Activated T-helper 2 cell treated with anti-CD3 and anti-CD28 coated beads, Interferon-gamma antibody, Interleukin-2, Interleukin-4, amounts not matched to agents 10 μg/mL and 5 μg/mL and 100 μg/mL, durations not matched to agents 14 hours and 24 hours and 36 hours (primary cell): ENCODE results near the gene CACNA1D. TPM values are rescaled to one million over a fixed set of nuclear protein-coding genes. Genes with fewer than 3 reads are reported as not detected.
"Not testable (repeated sequence)": the region's sequence is repeated elsewhere in the genome, so short reads cannot be mapped to it uniquely, and the experiment has no call there.

ENCODE experiments used
- DNase-seq: peaks from one replicate; pipeline ENCODE4 v3.0.0; 2021; ENCODE audit warnings: low spot score
- H3K27ac Mint-ChIP-seq: one replicate; pipeline ENCODE4 v1.8.0; 2021; ENCODE audit warnings: mixed read lengths
- H3K27me3 Mint-ChIP-seq: one replicate; pipeline ENCODE4 v1.8.0; 2021; ENCODE audit warnings: low read depth, mixed read lengths
- H3K36me3 Mint-ChIP-seq: one replicate; pipeline ENCODE4 v1.8.0; 2021; ENCODE audit warnings: low read depth, mixed read lengths
- H3K4me1 Mint-ChIP-seq: one replicate; pipeline ENCODE4 v1.8.0; 2021; ENCODE audit warnings: low read depth, mixed read lengths
- H3K4me3 Mint-ChIP-seq: one replicate; pipeline ENCODE4 v1.8.0; 2021; ENCODE audit warnings: low read depth, mild to moderate bottlenecking, moderate library complexity, mixed read lengths
- H3K9me3 Mint-ChIP-seq: one replicate; pipeline ENCODE4 v1.8.0; 2021; ENCODE audit warnings: mixed read lengths
- intact Hi-C: fragments of 100-400 bp; cut with micrococcal nuclease; formaldehyde crosslinking; loops from one replicate; pipeline ENCODE4 v1.15.1; 2023
- total RNA-seq: library from RNA; stranded (reverse); gene quantifications from 2 replicates; pipeline ENCODE4 v1.2.3, GENCODE V29; 2022

CACNA1D gene
- 7.7 and 9.3 TPM in 2 replicates for total RNA-seq

DNA sequence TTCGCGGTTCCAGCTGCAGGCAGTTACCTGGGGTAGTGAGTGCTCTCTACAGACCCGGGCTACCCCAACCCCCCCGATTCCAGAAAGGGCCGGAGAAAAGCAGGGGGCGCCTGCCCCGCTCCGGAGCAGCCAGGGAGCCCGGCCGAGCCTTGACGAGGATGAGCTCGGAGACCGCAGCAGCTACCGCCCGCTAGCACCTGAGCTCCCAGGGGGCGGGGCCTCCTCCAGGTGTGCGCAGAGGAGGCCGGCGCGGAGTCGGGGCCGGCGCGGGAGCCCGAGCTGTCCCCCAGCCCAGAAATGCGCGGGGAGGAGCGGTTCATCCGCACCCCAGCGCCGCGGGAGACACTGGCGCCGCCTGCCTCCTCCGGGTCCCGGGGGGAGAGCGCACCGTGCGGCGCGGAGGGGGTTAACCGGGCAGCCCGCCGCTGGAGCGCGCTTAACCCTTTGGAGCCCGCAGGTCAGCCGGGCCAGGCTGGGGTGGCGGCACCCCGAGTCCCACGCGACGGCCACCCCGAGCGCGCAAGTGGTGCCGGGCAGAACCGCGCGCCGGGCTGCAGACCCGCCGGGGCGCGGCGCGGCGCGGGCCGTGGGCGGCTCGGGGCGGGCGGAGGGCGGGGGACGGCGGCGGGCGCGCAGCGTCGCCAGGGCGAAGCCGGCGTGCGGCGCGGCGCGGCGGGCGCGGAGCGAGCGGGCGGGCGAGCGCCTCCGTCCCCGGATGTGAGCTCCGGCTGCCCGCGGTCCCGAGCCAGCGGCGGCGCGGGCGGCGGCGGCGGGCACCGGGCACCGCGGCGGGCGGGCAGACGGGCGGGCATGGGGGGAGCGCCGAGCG lies at the start of gene CACNA1D:
TSS of gene CACNA1D (plus strand) at position 649 of the 829 bp plus-strand sequence. CDS start 556 bp downstream, outside the sequence.
- intact Hi-C loops = no loop called here
- Mint-ChIP-seq H3K4me1 (no peaks in the 10 kb centered on the region), H3K9me3 (no peaks in the 10 kb centered on the region), H3K27me3 (peaks cover 66% of the 10 kb centered on the region), H3K27ac (no peak within 1 kb of the TSS), H3K36me3 (no peaks in the 10 kb centered on the region), H3K4me3 (peak within 1 kb of the TSS; percentile 38)
- DNase-seq = no peak

DNA sequence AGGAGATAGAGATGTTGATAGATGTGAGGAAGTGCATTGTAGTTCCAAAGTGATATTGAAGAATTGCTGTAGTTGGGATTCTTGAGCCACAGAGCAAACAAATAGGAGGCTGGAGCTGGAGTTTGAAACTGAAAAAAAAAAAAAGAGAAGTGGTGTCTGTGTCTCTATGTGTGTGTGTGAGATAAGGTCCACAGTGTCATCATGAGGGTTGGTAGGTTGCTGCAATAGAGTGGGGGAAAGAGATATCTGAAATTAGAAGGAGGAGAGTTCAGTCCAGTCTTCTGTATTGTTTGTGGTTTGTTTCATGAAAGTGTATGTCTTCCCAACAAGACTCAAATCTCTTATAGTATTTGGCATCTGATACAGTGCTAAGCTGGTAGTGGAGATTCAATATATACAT lies 37.3 kb upstream of the CACNA1D start:
- no peak overlapping the region for H3K4me3 Mint-ChIP-seq
- no peaks in the 10 kb centered on the region for H3K9me3 Mint-ChIP-seq
- DNase-seq = no peak
- intact Hi-C loops = no loop called here
- H3K27me3 Mint-ChIP-seq = peaks cover 10% of the 10 kb centered on the region
- no peaks in the 10 kb centered on the region for H3K36me3 Mint-ChIP-seq
- H3K4me1 Mint-ChIP-seq = no peaks in the 10 kb centered on the region
- H3K27ac Mint-ChIP-seq = no peak overlapping the region

DNA sequence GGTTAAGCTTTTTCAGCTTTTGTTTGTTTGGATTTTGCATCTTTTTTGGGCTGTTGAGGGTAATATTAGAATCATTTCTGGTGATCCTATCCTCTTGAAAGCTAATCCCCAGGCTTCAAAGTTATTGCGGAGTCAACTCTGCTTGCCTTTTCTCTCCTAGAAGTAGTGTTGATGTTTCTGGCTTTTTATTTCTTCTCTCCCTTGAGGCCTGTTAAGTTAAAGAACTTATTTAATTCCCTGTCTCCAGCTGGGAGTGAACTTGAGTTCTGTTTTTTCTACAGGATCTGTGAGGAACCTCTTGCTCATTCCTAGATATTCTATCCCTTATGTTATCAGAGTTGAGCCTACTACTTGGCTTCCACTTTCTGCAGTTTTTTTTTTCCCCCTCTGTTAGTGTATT lies 34.1 kb upstream of the CACNA1D start:
- no peaks in the 10 kb centered on the region for H3K9me3 Mint-ChIP-seq
- no peaks in the 10 kb centered on the region for H3K36me3 Mint-ChIP-seq
- intact Hi-C loops = no loop called here
- H3K4me3 Mint-ChIP-seq = no peak overlapping the region
- H3K27ac Mint-ChIP-seq = no peak overlapping the region
- H3K4me1 Mint-ChIP-seq = no peaks in the 10 kb centered on the region
- DNase-seq = no peak
- H3K27me3 Mint-ChIP-seq = peaks cover 16% of the 10 kb centered on the region

DNA sequence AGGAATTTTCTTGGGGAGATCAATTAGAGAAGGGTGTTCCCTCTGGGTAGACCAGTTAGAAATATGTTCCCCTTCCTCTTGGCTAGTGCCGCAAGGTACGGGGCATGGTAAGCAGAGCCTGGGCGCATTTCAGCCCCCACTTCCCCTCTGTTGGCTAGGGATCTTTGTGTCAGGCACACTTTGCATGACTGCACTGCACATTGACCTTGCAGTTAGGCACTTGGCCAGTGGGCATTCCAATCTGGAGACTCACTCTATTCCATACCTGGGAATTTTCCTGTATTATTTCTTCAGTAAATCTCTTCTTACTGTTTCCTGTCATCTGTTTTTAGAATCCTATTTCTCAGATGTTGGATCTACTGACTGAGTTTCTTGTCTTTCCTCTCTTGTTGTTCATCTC lies 30.0 kb upstream of the CACNA1D start:
- H3K4me3 Mint-ChIP-seq = no peak overlapping the region
- intact Hi-C loops = no loop called here
- no peaks in the 10 kb centered on the region for H3K9me3 Mint-ChIP-seq
- H3K36me3 Mint-ChIP-seq = no peaks in the 10 kb centered on the region
- DNase-seq = no peak
- peaks cover 21% of the 10 kb centered on the region for H3K27me3 Mint-ChIP-seq
- no peaks in the 10 kb centered on the region for H3K4me1 Mint-ChIP-seq
- H3K27ac Mint-ChIP-seq = no peak overlapping the region

DNA sequence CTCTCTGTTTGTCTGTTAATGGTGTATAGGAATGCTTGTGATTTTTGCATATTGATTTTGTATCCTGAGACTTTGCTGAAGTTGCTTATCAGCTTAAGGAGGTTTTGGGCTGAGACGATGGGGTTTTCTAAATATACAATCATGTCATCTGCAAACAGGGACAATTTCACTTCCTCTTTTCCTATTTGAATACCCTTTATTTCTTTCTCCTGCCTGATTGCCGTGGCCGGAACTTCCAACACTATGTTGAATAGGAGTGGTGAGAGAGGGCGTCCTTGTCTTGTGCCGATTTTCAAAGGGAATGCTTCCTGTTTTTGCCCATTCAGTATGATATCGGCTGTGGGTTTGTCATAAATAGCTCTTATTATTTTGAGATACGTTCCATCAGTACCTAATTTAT lies 24.7 kb upstream of the CACNA1D start:
- H3K27ac Mint-ChIP-seq, intact Hi-C loops, DNase-seq, H3K4me3 Mint-ChIP-seq, H3K36me3 Mint-ChIP-seq, H3K9me3 Mint-ChIP-seq, H3K4me1 Mint-ChIP-seq: not testable (repeated sequence)
- peaks cover 26% of the 10 kb centered on the region for H3K27me3 Mint-ChIP-seq

DNA sequence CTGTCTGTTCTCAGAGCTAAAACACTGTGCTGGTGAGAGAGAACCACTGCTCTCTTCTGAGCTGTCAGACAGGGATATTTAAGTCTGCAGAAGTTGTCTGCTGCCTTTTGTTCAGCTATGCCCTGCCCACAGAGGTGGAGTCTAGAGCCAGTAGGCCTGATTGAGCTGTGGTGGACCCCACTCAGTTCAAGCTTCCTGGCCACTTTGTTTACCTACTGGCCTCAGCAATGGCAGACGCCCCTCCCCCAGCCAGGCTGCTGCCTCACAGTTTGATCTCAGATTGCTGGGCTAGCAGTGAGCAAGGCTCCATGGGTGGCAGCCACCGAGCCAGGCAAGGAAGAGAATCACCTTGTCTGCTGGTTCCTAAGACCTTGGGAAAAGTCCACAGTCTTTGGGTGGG lies 21.0 kb upstream of the CACNA1D start:
- peaks cover 21% of the 10 kb centered on the region for H3K27me3 Mint-ChIP-seq
- no peaks in the 10 kb centered on the region for H3K4me1 Mint-ChIP-seq
- no peaks in the 10 kb centered on the region for H3K9me3 Mint-ChIP-seq
- no peaks in the 10 kb centered on the region for H3K36me3 Mint-ChIP-seq
- H3K4me3 Mint-ChIP-seq = no peak overlapping the region
- H3K27ac Mint-ChIP-seq = no peak overlapping the region
- intact Hi-C loops = no loop called here
- DNase-seq = no peak

DNA sequence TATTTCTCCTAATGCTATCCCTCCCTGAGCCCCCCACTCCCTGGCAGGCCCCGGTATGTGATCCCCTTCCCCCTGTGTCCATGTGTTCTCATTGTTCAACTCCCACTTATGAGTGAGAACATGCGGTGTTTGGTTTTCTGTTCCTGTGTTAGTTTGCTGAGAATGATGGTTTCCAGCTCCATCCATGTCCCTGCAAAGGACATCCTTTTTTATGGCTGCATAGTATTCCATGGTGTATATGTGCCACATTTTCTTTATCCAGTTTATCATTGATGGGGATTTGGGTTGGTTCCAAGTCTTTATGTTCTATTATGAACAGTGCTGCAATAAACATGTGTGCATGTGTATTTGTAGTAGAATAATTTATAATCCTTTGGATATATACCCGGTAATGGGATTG lies 18.0 kb upstream of the CACNA1D start:
- intact Hi-C loops, H3K4me3 Mint-ChIP-seq, H3K27ac Mint-ChIP-seq, H3K36me3 Mint-ChIP-seq, DNase-seq, H3K27me3 Mint-ChIP-seq, H3K4me1 Mint-ChIP-seq, H3K9me3 Mint-ChIP-seq: not testable (repeated sequence)

DNA sequence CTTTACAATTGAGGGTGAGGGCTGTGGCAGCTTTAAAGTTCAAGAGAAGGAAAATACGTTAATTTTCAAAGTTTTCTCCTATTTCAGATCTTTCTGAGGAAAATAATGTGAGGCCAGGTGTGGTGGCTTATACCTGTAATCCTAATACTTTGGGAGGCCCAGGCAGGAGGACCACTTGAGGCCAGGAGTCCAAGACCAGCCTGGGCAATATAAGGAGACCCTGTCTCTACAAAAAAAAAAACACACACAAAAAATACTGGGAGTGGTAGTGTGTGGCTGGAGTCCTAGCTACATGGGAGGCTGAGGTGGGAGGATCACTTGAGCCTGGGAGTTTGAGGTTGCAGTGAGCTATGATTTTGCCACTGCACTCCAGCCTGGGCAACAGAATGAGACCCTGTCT lies 16.7 kb upstream of the CACNA1D start:
- H3K4me3 Mint-ChIP-seq, H3K4me1 Mint-ChIP-seq, intact Hi-C loops, DNase-seq, H3K27ac Mint-ChIP-seq, H3K36me3 Mint-ChIP-seq, H3K27me3 Mint-ChIP-seq, H3K9me3 Mint-ChIP-seq: not testable (repeated sequence)

DNA sequence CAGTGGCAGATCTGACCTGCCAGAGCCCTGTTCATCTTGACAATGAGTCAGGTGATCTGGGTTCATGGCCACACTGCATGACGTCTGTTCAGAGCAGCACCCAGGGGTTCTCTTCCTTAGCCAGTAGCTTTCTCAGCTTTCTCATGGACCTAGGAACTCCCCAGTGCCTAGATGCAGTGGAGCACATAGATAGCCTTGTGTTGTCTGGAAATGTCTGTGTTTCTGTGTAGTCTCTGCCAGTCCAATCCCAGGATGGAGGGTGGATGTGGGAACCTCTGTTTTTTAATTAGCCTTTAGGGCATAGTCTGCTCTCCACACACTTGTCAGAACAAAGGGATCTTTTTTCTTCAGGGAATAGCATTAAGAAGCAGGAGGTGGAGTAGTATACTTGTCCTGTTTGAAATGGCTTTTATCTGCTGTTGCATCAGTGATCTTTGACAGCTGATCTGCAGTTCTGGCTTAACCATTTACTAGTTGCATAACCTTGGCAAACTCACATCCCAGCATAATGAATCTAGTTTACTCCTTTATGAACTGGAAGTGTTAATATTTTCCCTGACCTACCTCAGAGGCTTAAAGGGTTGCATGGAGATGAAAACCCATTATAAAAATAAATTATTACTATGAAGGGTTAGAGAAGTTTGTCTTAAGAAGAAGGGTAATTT lies 16.1 kb upstream of the CACNA1D start:
- no peak for DNase-seq
- Mint-ChIP-seq H3K4me3 (no peak overlapping the region), H3K9me3 (no peaks in the 10 kb centered on the region), H3K27ac (no peak overlapping the region), H3K36me3 (no peaks in the 10 kb centered on the region), H3K4me1 (no peaks in the 10 kb centered on the region), H3K27me3 (peaks cover 6% of the 10 kb centered on the region)
- intact Hi-C loops = no loop called here

DNA sequence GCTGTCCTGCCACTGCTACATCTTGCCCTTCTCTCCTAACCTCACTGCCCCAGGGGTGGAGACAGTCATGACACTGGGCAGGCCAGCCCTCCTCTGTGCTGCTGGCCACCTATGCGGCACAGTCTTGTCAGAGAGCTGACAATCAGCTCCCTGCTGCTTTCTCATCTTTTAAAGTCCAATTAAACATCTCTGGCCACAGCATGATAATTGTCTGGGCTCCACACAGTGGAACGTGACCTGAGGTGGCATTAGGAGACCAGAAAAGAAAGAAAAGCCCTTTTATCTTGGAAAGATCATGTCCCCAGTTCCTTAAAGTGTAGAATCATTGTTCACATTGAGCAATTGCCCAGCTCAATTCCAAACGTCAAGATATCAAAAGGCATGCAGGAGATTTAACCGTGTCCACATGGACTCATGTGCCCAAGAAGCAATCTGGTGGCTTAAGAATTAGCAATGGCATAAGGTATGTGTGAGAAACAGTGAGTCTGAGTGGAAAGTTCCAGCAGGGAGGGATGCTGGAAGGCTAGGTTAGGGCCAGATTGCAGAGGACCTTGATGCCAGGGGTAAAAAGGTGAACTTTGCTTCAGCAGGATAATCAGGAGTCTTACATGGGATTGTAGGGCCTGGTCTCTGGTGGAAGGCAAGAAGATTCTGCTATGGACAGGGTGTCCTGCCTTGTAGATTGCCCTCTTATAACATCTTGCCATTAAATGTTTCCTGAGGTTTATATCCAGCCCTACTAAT lies 15.3 kb upstream of the CACNA1D start:
- H3K9me3 Mint-ChIP-seq = no peaks in the 10 kb centered on the region
- H3K4me3 Mint-ChIP-seq = no peak overlapping the region
- no peaks in the 10 kb centered on the region for H3K4me1 Mint-ChIP-seq
- H3K27ac Mint-ChIP-seq = no peak overlapping the region
- intact Hi-C loops = no loop called here
- H3K36me3 Mint-ChIP-seq = no peaks in the 10 kb centered on the region
- H3K27me3 Mint-ChIP-seq = peaks cover 7% of the 10 kb centered on the region
- no peak for DNase-seq

DNA sequence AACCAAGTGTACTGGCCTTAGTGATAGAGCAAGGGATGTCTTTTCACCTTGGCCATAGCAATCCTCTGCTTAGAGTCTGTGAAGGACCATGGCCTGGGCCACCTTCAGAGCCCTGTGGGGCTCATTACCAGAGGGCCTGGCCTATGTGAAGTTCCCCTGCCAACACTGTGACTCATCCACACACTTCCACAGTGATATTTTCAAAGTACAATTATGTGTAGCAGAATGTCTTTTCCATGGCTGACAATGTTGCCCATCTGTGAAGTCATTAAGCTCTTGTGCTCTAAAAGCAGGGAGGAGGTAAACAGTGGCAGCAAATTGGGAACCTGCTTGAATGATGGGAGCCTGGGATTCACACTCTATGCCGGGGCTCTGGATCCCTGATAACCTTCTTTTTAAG lies 12.2 kb upstream of the CACNA1D start:
- Mint-ChIP-seq H3K27me3 (peaks cover 14% of the 10 kb centered on the region), H3K4me1 (peaks cover 4% of the 10 kb centered on the region), H3K4me3 (no peak overlapping the region), H3K27ac (no peak overlapping the region), H3K9me3 (no peaks in the 10 kb centered on the region), H3K36me3 (no peaks in the 10 kb centered on the region)
- intact Hi-C loops = no loop called here
- no peak for DNase-seq

DNA sequence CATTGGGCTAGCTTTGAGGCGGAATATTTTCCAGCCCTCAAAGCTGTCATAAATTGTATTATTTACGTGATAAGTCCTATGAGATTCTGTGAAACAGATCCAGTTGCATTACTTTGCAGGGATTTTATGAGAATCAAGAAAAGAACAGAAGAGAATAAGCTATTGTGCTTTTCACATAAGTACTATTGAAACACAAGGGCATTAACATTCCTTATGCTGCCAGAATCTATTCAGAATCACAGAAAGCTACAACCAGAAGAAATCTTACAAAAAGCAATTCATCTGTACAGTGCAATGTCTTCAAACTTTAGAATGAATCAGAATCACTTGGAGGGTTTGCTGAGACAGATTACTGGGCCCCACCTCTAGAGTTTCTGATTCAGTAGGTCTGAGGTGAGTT lies 10.6 kb upstream of the CACNA1D start:
- Mint-ChIP-seq H3K4me3 (no peak overlapping the region), H3K9me3 (no peaks in the 10 kb centered on the region), H3K27me3 (peaks cover 14% of the 10 kb centered on the region), H3K36me3 (no peaks in the 10 kb centered on the region), H3K27ac (no peak overlapping the region), H3K4me1 (peaks cover 4% of the 10 kb centered on the region)
- intact Hi-C loops = no loop called here
- DNase-seq = no peak

DNA sequence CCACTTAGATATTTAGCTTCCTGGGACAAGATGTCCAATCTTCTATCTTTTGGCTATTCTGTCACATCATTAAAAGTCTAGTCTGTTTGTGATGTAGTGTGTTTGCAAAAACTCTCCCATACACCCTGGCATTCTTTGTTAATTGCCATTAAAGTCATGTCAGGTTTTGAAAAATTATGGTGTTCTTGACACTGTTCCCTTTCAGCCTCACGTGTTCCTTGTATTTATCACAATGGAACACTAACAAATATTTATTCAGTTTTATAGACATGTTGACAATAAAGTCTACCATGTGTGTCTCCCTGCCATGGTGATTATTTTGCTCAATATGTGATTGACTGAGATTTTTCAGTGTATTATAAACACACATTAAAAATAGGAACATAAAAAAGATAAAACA lies 9.4 kb upstream of the CACNA1D start:
- peaks cover 16% of the 10 kb centered on the region for H3K27me3 Mint-ChIP-seq
- H3K4me3 Mint-ChIP-seq = no peak overlapping the region
- H3K27ac Mint-ChIP-seq = no peak overlapping the region
- intact Hi-C loops = no loop called here
- peaks cover 4% of the 10 kb centered on the region for H3K4me1 Mint-ChIP-seq
- H3K36me3 Mint-ChIP-seq = no peaks in the 10 kb centered on the region
- H3K9me3 Mint-ChIP-seq = no peaks in the 10 kb centered on the region
- DNase-seq = no peak
